HG02884 (cell line): Measurements from ENCODE around the gene FBXL16.

Experiments used
- ATAC-seq: cut with Tn5 transposase; IDR thresholded peaks from one replicate; pipeline ENCODE4 v1.9.1; 2021; ENCODE audit warnings: mild to moderate bottlenecking, moderate library complexity; ENCODE audit not compliant: unreplicated experiment

The FBXL16 gene

DNA sequence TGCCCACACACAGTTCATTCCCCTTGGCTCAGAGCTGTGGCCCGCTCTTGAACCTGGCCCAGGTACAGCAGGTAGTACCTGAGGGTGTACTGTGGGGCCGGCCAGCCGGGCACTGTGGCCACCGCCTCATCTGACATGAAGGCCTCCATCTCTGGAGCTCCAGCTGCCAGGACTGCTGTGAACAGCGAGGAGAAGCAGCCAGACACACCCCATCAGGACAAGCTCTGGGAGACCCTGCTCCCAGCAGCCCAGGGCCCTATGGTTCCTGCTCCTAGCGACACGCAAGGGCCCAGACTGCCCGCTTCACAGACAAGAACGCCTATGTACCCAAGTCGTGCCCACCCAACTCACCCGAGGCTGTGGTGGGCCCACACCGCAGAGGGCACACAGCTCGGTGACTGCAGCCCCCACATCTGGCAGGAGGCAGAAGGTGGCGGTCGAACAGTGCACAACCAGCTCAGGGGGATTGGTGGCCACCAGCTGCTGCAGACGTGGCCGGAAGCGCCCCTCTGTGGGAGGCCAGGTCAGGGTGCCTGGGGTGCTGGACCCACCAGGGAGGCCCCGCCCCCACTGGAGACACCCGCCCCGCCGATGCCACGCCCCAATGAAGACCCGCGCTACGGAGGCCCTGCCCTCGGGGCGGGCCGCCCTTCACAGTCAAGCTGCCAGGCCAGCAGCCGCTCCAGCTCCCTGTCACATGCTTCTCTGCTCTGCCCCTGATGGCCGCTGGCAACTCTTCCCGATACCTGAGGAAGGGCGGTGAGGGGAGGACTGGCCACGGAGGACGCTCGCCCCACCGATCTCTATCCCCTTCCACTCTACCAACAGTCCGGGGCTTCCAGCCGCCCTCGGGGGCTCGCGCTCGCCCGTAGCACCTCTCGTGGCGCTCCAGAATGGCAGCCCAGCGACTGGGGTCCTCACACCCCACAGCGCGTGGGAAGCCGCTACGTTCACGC lies 26.5 kb downstream of the FBXL16 start:
- ATAC-seq, result no peak

DNA sequence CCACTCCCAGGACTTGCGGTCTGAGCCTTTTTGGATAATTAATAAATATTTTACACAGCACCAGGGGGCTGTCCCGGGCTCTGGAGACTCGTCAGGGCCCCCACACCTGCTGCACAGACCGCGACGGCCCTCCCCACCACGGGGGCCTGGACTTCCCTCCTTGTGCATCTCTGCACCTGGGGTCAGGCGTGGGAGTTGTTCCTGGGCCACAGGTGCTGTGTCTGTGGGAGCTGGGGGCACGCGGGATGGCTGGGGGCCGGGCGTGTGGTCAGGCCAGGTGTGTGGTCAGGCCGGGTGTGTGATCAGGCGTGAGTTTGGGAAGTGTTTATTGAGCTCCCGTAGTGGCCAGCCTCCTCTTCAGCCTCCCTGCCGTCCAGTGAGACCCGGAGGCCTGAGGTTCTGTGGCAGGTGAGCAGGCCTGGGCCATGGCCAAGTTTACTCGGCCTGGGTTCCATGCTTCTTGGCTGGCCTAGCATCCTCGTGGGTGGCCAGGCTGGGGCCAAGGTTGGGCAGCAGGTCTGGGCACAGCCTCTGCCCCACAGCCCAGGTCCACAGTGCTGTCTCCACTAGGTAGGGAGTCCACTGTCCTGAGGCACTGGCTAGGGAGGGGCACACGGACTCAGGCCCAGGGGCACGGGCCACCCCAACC lies 27.3 kb downstream of the FBXL16 start:
- no peak for ATAC-seq

DNA sequence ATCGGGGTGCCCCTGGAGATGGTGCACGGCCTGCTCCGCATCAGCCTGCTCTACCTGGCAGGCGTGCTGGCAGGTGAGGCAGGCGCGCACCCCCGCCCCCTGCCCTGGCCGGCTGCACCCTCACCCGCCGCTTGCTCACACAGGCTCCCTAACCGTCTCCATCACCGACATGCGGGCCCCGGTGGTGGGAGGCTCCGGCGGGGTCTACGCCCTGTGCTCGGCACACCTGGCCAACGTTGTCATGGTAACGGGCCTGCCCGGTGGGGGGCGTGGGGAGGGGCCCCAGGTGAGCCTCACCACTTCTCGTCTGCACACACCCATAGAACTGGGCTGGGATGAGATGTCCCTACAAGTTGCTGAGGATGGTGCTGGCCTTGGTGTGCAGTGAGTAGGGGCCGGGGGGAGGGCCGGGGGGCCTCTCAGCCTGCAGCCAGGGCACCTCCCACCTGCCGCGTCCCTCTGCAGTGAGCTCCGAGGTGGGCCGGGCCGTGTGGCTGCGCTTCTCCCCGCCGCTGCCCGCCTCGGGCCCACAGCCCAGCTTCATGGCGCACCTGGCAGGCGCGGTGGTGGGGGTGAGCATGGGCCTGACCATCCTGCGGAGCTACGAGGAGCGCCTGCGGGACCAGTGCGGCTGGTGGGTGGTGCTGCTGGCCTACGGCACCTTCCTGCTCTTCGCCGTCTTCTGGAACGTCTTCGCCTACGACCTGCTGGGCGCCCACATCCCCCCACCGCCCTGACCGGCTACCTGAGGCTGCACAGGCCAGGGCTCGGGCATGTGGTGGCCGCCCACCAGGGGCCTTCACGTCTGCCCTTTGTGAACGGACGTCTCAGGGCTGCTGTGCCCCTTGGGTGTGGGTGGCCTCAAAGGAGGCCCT lies 28.0 kb downstream of the FBXL16 start:
- ATAC-seq, result no peak

DNA sequence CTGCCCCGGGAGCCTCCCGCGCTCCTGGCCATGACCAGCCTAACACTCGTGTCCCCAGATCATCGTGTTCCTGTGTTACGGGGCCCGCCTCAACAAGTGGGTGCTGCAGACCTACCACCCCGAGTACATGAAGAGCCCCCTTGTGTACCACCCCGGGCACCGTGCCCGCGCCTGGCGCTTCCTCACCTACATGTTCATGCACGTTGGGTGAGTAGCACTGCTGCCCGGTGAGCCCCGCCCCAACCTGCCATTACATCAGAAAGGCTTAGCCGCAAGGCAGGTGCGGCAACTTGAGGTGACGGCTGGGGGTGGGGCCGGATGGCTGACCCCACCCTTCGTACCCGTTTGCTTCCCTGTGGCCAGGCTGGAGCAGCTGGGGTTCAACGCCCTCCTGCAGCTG lies 28.7 kb downstream of the FBXL16 start:
- no peak for ATAC-seq

DNA sequence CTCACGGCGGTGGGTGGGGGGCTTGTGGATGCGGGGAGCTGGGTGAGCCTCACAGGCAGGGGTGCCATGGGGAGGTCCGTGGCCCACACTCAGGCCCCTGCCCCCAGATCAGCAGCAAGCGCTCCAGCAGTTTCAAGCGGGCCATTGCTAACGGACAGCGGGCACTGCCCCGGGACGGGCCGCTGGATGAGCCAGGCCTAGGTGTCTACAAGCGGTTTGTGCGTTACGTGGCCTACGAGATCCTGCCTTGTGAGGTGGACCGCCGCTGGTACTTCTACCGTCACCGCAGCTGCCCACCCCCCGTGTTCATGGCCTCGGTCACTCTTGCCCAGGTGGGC lies 29.1 kb downstream of the FBXL16 start:
- ATAC-seq, result no peak

DNA sequence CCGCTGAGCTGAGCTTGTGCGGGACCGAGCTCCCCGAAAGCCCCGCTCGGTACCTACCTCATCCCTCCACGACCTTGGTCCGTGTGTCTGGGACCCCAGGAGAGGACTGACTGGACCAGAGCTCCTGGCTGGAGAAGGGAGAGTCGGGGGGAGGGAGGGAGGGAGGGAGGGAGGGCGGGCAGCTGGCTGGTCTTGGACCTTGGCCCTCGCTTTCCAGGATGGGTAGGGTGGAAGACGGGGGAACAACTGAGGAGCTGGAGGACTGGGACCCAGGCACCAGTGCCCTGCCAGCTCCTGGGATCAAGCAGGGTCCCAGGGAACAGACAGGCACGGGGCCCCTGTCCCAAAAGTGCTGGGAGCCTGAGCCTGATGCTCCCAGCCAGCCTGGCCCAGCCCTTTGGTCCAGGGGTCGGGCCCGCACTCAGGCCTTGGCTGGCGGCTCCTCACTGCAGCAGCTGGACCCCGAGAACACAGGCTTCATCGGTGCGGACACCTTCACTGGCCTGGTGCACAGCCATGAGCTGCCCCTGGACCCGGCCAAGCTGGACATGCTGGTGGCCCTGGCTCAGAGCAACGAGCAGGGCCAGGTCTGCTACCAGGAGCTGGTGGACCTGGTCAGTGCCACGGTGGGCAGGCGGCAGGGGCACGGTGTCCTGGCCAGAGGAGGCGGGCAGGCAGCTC lies 29.6 kb downstream of the FBXL16 start:
- no peak for ATAC-seq

DNA sequence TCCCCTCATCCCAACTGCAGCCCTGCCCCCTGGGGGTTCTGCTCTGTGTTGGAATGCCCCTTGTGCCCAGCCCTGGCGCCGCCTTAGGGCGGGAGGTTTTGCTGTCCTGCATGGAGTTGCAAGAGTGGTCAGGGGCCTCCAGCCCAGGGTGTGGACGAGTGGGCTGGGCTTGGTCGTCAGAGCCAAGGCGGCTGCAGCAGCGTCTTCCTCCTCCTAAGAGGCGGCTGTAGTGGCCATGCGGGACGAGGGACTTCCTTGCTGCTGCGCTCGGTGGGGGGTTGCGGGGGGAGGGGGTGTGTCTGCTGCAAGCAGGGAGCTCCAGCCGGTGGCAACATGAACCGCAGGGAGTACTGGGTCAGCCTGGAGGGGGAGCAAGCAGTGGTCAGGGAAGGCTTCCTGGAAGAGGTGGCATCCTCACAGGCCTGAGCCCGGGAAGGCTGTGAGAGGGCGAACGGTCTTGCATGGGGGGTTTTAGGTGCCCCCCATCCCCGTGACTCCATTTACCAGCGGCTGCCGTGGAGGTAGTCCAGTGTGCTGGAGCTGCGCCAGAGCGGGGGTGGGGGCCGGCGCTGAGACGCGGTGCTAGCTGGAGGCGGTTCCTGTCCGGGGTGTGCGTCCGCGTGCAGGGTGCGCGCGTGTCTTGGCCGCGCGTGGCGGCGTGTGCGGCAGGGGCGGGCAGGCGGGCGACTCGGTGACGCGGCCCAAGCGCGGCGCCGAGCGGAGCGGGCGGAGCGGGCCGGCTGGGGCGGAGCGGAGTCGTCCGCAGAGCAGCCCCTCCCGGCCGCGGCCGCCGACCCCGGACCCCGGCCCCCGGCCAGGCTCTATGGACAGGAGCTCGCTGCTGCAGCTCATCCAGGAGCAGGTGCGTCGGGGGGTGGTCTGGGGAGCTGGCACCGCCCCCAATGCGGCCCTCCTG lies 30.4 kb downstream of the FBXL16 start, which contains the start of gene RHBDL1:
Gene RHBDL1, plus strand, starts transcription at position 704 of the 916 bp plus-strand sequence. Its CDS starts 120 bp downstream, at position 824.
- ATAC-seq, result no peak

DNA sequence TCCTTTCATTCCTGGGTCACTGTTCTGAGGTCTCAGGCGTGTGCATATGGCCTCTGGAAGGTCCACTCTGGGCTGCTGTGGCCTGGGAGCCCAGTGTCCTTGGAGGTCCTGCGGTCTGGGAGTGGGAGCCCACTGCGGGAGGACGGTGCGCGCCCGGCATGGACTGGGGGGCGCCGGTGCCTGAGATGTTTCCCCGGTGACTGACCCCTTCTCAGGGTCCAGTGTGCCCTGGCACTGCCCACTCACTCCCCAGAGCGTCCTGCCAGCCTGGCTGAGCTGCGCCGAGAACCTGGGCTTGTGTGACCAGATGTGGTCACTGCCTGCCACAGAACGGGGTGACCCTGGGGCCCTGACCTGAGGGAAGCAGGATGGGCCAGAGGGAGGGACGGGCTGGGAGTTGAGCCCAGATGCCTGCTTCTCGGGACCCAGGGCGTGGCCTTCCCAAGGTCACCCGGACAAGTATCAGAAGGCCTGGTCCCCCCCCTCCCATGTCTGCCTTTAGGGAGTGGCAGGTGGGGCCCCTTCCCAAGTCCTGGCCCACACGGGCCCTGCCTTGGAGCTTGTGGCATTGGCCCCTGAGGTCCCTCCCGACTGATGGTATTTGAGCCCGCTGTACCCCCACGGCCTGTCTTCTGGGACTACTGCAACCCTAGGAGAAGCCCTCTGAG lies 31.3 kb downstream of the FBXL16 start:
- no peak for ATAC-seq

DNA sequence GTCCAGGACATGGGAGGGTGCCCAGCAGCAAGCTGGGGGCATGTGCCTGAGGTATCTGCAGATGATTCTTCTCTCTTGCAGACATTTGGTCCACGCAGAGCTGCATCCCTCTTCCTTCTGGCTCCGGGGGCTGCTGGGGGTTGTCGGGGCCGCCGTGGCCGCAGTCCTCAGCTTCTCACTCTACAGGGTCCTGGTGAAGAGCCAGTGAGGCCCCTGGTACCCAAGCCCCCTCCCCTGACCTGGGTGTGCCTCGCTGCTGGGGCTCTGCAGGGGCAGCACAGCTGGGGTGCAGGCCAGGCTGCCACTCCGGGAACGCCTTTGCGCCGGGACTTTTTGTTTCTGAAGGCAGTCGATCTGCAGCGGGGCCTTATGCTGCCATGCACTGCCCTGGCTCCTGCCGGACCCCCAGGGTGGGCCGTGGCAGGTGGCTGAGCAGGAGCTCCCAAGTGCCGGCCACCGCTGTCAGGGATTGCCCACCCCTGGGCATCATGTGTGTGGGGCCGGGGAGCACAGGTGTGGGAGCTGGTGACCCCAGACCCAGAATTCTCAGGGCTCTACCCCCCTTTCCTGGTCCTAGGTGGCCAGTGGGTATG lies 32.1 kb downstream of the FBXL16 start:
- ATAC-seq, result no peak

DNA sequence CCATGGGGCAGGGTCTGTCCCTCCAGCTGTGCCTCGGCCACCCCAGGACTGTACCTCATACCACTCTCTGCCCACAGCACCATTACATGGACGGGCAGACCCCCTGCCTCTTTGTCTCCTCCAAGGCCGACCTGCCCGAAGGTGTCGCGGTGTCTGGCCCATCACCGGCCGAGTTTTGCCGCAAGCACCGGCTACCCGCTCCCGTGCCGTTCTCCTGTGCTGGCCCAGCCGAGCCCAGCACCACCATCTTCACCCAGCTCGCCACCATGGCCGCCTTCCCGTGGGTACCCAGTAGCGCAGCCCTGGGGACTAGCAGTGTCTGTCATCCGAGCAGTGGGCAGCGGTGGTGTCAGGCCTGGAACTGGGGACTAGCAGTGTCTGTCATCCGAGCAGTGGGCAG lies 32.8 kb downstream of the FBXL16 start:
- ATAC-seq, result no peak

DNA sequence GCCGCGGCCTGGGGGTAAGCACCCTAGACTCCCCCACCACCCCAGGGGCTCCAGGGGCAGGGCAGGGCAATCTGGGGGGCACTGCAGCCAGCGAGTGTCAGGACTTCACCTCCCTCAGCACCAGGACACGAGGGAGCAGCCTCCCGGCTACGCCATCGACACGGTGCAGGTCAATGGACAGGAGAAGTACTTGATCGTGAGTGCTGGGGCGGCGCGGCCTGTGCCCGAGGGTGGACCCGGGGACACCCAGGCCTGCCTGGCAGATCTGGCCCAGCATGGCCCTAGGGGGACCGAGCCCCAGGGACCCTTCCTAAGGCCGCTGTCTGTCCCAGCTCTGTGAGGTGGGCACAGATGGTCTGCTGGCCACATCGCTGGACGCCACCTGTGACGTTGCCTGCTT lies 33.2 kb downstream of the FBXL16 start:
- no peak for ATAC-seq

DNA sequence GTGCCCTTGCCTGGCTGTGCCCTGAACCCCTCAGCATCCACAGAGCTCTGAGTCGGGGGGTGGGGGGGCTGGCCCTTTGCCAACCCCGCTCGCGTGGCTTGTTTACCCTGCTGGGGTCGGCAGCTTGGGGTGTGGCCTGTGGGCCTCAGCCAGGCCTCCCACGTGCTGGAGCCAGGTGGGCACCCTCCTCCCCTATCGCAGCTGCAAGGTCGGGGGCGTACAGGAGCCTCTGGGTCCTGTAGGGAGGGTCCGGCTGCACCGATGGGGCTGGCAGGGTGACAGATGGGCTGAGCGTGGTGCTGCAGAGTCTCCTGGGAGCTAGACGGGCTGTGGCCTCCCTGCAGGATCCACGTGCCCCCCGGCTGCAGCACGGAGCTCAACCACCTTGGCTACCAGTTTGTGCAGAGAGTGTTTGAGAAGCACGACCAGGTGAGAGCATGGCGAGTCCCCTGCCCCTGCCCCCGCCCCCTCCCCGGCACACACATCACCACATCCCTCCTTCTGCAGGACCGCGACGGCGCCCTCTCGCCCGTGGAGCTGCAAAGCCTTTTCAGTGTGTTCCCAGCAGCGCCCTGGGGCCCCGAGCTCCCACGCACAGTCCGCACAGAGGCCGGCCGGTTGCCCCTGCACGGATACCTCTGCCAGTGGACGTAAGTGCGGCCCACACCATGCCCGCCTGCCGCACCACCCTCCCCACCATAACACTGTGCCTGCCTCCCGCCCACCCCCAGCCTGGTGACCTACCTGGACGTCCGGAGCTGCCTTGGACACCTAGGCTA lies 34.1 kb downstream of the FBXL16 start:
- no peak for ATAC-seq

DNA sequence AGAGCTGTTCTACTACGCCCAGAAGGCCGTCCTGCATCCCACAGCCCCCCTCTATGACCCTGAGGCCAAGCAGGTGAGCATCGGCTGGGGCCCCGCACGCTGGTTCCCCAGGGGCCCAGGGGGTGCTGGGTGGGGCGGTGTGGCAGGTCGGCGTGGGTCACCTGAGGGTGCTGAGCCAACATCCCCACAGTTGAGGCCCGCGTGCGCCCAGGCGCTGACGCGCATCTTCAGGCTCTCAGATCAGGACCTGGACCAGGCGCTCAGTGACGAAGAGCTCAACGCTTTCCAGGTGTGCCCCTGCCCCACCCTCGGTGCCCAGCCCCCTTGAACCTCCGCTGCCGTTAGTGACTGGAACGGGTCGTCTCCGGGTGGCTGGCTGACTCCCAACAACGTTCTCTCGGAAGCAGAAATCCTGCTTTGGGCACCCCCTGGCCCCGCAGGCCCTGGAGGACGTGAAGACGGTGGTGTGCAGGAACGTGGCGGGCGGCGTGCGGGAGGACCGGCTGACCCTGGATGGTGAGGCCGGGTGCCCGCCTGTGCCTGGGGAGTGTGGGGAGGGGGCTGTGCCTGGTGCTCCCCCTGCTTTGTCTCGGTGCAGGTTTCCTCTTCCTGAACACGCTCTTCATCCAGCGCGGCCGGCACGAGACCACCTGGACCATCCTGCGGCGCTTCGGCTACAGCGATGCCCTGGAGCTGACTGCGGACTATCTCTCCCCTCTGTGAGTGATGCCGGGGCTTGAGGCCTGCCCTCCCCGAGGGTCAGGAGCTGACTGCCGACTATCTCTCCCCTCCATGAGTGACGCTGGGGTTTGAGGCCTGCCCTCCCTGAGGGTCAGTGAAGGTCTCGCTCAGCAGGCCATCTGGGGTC lies 34.9 kb downstream of the FBXL16 start:
- no peak for ATAC-seq

DNA sequence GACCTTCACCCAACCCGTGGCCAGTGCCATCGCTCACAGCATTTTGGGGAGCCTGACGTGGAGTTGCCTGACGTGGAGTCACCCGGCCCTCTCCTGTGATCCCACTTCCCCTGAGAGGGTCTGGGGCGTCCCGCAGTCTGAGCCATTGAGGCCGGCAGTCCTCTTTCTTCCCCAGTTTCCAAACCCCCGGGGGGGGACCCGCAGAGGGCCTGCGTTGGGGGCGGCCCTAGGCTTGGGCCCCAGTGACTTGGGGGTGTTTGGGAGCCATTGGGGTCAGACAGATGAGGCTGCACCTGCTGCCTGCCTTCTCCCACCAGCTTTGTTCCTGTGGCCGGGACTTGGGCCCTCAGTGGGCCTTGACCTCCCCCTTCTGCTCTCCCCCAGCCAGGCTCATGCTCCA lies 35.9 kb downstream of the FBXL16 start:
- ATAC-seq, result no peak

DNA sequence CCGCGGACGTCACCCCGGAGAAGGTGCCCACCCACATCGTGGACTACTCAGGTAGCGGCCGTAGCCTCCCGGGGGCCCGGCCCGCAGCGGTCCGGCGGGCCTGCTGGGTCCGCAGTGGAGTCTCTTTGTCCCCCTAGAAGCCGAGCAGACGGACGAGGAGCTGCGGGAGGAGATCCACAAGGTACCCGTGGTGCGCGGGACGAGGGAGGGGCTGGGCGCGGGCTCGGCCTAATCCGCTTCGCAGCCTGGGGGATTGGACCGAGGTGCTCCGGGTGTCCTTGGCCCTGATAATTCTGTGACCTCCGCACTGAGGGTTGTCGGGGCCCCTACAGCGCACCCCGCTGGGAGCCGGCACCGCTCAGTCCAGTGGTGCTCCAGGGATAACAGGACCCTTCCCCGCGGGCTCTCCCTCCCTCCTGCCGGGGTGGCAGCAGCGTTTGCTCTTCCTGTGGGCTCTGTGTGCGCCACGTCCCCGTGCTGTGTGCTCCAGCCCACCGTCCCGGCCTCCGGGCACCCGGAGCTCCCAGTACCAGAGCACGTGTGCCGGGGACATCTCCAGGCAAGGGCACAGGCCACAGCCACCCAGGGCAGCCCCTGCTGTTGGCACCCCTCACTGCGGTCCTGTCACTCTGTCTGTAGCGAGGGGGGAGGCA lies 37.0 kb downstream of the FBXL16 start:
- peak; percentile 7 for ATAC-seq

DNA sequence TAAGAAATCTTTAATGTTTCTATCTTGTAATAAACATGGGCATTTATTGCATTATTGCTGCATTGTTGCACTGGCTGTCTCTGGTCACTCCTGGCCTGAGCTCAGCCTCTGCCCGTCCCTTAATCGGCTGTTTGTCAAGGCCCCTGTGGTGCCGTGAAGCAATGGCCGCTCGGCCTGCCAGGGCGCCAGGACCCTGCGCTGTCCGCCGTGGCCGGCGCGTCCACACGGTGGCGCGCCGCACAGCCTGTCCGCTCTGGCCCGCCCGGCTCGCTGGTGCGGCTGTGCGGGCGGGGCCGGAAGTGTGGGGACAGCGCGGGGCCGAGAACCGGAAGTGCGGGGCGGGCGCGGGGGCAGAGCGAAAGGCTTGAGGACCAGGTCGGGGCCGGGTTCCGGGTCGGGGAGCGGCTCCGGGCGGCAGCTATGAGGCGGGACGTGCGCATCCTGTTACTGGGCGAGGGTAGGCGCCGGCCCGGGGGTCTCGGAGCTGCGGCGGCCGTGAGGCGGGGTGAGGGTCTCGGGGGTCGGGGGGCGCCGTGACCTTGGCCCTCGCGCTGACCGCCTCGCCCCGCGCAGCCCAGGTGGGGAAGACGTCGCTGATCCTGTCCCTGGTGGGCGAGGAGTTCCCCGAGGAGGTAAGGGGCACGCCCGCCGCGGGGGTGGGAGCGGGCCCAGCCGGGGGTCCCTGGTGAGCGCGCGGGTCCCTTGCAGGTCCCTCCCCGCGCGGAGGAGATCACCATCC lies 37.7 kb downstream of the FBXL16 start, which contains the start of gene RHOT2:
Gene RHOT2, plus strand, starts transcription at position 353 of the 739 bp plus-strand sequence. Its CDS starts 68 bp downstream, at position 421.
- peak; percentile 68 for ATAC-seq
